Measurements from ENCODE around the gene KRT20.

Gene KRT20

DNA sequence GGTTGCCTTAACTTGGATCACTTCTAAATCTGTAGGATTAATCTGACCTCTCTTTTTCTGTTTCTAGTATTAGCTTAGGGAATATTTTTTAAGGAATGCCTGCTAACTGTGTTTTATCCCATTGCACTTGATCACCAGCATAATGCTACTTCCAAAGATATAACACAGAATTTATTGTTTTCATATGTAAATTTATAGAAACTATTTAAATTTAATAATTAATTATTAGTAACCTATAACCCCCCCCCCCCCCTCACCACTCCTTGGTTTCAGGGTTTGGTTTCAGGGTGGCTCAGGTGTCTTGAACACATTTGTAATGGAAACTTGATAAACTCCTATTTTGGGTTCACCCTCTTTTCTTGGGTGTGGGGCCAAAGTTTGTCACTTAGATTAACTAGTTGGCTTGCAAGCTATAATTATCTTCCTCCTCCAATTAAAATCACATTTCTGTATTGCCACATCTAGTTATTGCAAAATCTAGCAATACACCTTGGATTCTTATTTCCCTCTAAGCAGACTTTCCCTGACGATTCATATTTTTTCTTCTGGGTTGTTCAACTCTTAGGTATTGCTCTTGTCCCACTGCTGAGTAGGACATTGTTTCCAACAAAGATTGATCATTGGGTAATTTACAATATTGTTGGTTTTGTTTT is 36.3 kb downstream of the KRT20 start:
- FAIRE-seq: no peak

DNA sequence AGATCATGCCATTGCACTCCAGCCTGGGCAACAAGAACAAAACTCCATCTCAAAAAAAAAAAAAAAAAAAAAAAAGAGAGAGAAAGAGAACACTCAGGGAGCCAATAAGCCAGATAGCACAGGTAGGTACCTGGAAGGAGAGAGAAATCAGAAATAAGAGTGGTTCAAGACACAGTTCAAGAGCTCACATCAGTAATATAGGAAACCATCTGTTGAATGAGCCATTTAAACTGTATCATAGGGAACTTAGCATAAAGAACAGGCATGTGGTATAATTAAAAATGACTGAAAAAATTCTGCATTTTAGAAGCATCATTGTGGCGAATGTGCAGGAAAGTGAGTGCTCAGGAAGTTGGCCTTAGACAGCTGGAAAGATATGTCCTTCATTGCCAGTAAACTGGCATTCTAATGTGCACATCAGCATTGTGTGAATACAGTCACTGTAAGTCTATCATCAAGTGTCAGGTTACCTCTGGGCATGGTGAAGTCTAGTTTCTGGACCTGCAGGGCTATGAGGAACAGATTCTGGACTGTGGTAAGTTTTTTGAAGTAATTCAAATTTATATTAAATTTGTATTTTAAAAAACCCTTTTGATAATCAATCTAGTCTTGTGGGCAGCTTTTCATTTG is 38.4 kb downstream of the KRT20 start:
- no peak for FAIRE-seq

DNA sequence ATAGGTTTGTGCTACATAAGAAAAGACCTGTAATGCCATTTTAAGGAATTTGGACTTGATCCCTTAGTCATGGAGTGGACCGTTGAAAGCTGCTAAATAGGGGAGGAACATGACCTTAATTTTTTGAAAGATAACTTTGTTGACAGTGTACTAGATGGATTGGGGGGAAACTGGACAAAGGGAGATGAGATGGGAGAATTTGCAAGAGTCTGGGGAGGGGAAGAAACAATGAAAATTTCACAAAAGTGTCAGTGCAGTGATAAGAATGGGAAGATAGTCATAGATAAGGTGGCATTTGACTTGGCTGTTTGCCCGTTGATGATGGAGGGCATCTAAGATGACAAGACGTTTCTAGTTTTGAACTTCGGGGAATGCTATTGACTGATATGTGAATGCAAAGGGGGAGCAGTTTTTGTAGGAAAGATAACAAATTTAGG is 40.4 kb downstream of the KRT20 start:
- no peak for FAIRE-seq

DNA sequence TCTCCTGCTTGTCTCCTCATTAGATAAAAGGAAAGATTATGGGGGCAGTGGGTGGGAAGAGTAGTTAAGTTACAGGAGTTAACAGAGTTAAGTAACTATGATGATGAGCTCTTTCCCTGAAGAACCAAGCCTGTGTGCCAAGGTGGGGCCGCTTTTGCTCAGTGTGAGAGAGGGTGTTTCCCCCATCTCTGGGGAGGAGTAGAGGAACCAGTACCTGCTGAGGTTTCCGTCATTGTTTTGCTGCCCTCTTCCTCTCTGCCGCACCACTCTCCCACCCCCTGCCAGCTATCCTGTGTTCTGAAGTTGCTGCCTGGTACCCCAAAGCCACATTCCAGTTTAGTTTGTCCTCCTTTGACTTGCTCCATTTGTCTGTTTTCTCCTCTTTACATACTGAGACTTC is 41.8 kb downstream of the KRT20 start:
- no peak for FAIRE-seq

DNA sequence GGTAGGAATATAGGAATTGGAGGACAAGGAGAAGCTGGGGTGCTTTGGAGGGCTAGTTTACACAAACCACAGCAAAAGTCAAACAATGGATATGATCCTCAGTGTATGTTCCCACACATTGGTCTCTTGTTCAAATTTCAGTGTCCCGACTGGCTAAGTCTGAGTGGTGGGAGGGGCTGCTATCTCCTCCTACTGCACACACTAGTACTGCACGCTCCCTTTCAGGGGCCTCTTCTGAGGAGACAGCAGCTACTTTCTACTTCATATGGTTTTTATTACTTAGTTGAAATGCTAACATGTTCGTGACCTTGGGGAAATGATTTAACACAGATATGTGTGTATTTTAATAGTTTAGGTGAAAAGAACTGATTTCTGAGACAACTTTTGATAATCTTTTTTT is 43.8 kb downstream of the KRT20 start:
- no peak for FAIRE-seq

DNA sequence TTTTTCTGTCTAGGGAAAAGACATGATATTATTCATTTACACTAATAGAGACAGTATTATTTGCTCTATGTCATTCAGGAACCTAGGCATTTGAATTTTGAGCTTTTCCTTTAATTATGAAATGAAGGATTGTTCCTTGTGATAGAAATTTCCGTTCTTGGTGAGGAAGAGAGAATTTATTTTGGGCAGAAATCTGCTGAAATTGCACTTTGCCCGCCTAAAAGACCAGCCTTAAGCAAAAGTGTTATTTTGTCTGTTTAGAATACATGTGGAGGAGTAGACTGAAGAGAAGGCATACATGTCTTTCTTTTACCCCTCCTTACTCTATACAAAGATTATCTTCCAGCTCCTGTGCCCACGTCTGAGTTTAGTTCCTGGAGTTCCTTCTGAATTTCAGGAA is 45.8 kb downstream of the KRT20 start:
- FAIRE-seq: no peak

DNA sequence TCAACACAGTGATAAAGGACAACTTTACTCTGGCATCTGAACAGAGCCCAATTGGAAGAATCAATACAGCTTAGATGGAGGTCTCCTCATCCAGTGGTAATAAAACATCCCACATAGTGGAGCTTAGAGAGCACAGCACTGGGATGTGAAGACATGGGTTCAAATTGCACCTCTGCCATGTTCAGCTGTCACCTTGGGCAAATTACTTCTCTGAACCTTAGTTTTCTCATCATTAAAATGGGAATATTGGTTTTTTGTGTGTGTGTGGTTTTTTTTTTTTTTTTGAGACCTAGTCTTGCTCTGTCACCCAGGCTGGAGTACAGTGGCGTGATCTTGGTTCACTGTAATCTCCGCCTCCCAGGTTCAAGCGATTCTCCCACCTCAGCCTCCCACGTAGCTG is 49.0 kb downstream of the KRT20 start:
- no peak for FAIRE-seq

DNA sequence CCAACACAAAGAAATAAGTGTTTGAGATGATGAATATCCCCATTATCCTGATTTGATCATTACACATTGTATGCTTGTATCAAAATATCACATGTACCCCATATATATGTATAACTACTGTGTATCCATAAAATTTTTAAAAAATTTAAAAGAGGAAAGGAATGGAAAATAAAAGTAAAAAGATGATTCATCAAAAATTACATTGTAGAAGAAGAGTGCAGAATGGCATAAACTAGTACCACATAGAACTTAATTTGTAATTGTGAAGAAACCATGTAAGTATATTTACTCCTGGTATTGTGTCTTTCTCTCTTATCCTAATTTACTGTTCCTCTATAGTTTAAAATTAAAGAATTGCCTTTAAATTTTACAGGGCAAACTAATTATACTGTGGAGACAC is 51.2 kb downstream of the KRT20 start:
- no peak for FAIRE-seq

DNA sequence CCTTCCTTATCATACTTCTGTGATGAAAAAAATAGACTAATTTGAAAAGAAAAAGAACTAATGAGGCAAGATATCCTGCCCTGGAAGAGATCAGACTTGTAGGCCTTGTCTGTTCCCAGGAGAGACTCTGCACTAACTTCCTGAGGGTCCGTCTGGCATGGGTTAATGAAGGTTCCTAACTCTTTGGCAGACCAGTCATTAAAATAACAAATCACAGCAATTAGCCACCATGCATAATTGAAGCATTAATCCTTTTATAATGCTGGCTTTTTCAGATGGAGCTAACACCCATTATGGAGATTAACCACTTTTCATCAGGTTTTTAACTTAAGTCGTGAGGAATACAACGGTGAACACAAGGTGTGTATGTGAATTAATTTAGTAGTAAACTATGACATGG is 52.2 kb downstream of the KRT20 start:
- FAIRE-seq: no peak

DNA sequence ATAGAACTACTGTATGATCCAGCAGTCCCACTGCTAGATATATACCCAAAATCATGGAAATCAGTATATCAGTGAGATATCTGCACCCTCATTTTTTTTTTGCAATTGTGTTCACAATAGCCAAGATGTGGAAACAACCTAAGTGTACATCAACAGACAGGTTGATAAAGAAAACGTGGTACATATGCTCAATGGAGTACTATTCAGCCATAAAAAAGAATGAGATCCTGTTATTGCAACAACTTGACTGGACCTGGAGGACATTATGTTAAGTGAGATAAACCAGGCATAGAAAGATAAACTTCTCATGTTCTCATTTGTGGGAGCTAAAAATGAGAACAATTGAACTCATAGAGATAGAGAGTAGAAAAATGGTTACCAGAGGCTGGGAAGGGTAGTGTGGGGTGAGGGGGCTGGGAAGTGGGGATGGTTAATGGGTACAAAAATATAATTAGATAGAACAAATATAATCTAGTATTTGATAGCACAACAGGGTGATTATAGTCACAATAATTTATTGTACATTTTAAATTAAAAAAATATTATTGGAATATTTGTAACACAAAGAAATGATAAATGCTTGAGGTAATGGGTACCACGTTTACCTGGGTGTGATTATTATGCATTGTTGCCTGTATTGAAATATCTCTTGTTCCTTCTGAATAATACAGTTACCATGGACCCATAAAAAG is 54.8 kb downstream of the KRT20 start:
- FAIRE-seq: no peak

DNA sequence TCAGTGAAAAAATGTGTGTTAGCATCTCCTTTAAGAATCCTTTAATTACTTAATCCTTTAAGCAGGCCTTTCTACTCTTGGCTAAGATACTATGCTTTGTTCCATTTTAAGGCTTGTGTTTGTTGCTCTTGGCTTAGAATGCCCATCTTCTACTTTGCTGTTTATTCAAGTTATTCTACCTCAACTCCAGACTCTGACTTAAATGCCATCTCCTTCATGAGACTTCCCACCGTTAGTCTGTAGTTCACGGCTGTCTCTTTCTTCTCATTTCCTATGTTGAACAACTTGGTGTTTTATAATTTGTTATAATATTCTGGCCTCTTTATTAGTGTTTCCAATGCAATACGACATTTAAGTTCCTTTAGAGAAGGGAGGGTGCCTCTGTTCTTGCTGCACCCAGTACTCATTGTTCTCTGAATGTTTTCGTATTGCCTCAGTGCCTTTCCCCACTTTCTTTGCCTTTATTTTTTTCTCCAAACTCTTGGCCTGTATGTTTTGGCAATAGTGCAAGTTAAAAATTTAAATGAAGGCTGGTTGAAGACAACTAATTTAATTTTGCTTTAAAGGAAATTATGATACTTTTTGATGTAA is 56.5 kb downstream of the KRT20 start:
- no peak for FAIRE-seq

DNA sequence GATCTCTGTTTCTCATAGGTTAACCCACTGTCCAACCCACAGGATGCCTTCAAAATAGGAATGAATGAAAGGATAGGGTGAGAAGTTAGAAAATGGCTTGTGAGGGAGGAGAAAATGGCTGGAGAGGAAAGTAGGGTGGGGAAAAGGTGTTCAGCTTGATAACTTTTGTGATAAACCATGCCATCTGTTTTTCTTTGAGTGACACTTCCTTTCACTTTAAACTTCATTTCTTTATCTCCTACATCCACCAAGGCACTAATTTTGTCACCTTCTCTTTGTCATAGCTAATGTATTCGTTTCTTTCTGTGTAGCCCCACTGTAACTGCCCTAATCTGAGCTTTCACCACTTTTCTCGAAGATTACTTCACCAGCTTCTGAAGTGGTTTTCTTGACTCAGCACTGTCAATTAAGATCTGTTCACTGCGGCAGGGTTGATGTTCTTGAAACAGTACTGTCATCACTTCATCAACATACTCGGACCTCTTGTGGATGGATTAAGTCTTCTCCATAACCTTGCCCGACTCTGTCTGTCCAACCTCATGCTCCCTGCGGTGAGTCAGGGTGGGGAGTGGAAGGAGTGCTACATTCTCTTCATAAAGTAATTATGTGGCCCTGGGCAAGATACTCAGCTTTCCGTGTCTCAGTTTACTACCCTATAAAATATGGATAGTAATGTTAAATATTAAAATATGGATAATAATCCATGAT is 57.1 kb downstream of the KRT20 start:
- no peak for FAIRE-seq
